22Rv1 (cell line): ENCODE results near the gene ERN2.

Experiments used
- ZFX ChIP-seq: fragments of 450-650 bp; IDR thresholded peaks from 2 replicates; pipeline ENCODE4 v1.6.1; 2017; ENCODE audit warnings: antibody characterized with exemption, borderline replicate concordance
- TF ChIP-seq, protein P1 (sequence below): fragments of 450-650 bp; IDR thresholded peaks from 2 replicates; pipeline ENCODE4 v1.5.1; 2017; ENCODE audit warnings: mild to moderate bottlenecking

DNA sequence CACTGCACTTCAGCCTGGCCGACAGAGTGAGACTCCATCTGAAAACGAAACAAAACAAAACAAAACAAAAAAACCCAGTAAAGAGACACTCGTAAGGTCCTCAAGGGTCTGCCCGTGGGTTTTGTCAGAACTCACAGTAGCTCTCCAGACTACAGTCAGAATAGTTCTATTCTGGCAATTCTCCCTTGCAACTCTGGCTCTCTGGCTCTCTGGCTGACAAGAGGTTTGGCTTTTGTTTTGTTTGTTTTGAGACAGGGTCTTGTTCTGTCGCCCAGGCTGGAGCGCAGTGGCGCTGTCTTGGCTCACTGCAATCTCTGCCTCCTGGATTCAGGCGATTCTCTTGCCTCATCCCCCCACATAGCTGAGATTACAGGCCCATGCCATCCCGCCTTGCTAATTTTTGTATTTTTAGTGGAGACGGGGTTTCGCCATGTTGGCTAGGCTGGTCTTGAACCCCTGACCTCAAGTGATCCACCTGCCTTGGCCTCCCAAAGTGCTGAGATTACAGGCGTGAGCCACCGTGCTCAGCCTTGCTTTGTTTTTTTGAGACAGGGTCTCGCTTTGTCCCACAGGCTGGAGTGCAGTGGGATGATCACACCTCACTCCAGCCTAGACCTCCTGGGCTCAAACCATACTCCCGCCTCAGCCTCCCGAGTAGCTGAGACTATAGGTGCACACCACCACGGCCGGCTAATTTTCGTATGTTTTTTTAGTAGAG, 21.3 kb upstream of the ERN2 start:
- TF ChIP-seq, protein P1, sequence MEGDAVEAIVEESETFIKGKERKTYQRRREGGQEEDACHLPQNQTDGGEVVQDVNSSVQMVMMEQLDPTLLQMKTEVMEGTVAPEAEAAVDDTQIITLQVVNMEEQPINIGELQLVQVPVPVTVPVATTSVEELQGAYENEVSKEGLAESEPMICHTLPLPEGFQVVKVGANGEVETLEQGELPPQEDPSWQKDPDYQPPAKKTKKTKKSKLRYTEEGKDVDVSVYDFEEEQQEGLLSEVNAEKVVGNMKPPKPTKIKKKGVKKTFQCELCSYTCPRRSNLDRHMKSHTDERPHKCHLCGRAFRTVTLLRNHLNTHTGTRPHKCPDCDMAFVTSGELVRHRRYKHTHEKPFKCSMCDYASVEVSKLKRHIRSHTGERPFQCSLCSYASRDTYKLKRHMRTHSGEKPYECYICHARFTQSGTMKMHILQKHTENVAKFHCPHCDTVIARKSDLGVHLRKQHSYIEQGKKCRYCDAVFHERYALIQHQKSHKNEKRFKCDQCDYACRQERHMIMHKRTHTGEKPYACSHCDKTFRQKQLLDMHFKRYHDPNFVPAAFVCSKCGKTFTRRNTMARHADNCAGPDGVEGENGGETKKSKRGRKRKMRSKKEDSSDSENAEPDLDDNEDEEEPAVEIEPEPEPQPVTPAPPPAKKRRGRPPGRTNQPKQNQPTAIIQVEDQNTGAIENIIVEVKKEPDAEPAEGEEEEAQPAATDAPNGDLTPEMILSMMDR = no peak
- no peak for TF ChIP-seq ZFX
